ENCODE results near the gene JMJD1C.
A peak's percentile ranks its signal among the peaks of the same experiment; 100 is the strongest.

The JMJD1C gene

DNA sequence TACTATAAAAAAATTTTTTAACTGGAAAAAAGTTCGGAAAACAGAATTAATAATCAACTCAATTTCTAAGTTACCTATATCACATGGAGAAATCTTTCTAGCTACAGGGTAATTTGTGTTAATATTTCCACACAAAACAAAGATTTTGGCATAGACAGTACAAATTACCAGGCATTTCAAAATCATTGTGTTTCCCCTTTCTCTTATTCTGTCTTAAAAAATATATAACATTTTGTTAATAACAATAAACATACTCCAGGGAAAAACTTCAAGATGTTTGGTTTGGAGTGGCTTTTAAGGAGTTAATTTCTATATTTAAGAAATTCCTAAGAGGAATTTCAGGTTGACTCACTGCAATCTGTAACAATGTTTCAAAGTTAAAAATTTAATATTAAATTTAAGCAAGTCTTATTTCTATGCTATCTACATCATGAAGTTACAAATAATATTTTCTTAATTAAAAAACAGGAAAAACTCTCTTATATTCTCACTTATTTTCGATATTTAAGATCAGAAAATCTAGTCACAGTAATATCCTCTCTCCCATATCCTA, 200.0 kb downstream of the JMJD1C start:
- Histone ChIP-seq H3K4me1 (ENCODE audit: control insufficient read depth in 2 of 2, insufficient read depth in 1 of 2, low read depth in 1 of 2, low read length in 2 of 2) (no peaks in the 10 kb centered on the region), H4K91ac (ENCODE audit: low read depth, low read length, poor library complexity) (no peak overlapping the region), H2BK12ac (ENCODE audit: low read length) (no peak overlapping the region), H2BK15ac (ENCODE audit: low read length) (no peak overlapping the region), H3K4me3 (ENCODE audit: low read length in 2 of 2) (peak overlapping the region in 1 of 2 donors; percentile 58), H3K9ac (ENCODE audit: low read depth, low read length, poor library complexity) (no peak overlapping the region), H3K23ac (ENCODE audit: low read depth, low read length, poor library complexity) (no peak overlapping the region), H3K9me3 (replicated peaks in 1 of 2; ENCODE audit: control insufficient read depth in 2 of 2, insufficient read depth in 1 of 2, low read depth in 1 of 2, low read length in 2 of 2) (no peaks in the 10 kb centered on the region), H2BK120ac (ENCODE audit: low read depth, low read length) (no peak overlapping the region), H3K27me3 (ENCODE audit: control insufficient read depth in 3 of 3, insufficient read depth in 3 of 3, low read depth in 1 of 3, low read length in 3 of 3) (no peaks in the 10 kb centered on the region), H3K18ac (ENCODE audit: low read length) (no peak overlapping the region), H2AFZ (ENCODE audit: low read length) (no peak overlapping the region), H4K8ac (ENCODE audit: low read depth, low read length) (no peak overlapping the region), H3K79me1 (ENCODE audit: low read depth, low read length) (peaks cover 2% of the 10 kb centered on the region), H3K36me3 (replicated peaks in 1 of 2; ENCODE audit: control insufficient read depth in 2 of 2, insufficient read depth in 2 of 2, low read length in 2 of 2) (peaks cover 0 to 31% of the 10 kb centered on the region in 2 donors), H3K4me2 (ENCODE audit: insufficient read depth, low read length, poor library complexity, severe bottlenecking) (no peak overlapping the region), H2AK5ac (ENCODE audit: low read depth, low read length) (no peak overlapping the region), H3K14ac (ENCODE audit: low read length) (no peak overlapping the region), H3K4ac (ENCODE audit: low read length) (no peak overlapping the region), H2BK5ac (ENCODE audit: low read length) (no peak overlapping the region), H3K27ac (replicated peaks; ENCODE audit: low read length) (no peak overlapping the region)
- WGBS, 2 donors (ENCODE audit: extremely low coverage in 2 of 2, insufficient read length in 2 of 2, insufficient replicate concordance in 1 of 2) = no CpG with 5 or more reads among the region's 2 CpGs
- DNase-seq (ENCODE audit: low spot score) = no peak

DNA sequence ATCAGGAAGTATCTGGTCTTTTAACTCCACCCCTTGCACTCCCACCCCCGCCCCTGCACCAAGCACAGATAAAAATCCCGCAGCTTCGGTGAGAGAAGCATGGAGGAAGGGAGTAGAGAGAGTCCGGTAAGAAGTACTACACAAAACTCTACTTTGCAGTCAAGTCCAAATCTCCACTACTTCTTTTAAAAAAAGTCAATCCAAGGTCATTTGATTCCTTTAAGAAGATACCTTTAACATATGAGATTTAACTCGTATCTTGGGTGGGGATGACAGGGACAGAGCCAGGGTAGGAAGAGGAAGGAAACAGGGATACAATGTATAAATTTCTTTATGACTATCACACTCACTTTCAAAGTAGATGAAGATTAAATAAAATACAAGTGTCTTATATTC, 200.6 kb downstream of the JMJD1C start:
- no CpG with 5 or more reads among the region's 5 CpGs for WGBS, 2 donors (ENCODE audit: extremely low coverage in 2 of 2, insufficient read length in 2 of 2, insufficient replicate concordance in 1 of 2)
- Histone ChIP-seq H2BK12ac (ENCODE audit: low read length) (no peak overlapping the region), H3K9me3 (replicated peaks in 1 of 2; ENCODE audit: control insufficient read depth in 2 of 2, insufficient read depth in 1 of 2, low read depth in 1 of 2, low read length in 2 of 2) (no peaks in the 10 kb centered on the region), H2BK120ac (ENCODE audit: low read depth, low read length) (no peak overlapping the region), H3K4me2 (ENCODE audit: insufficient read depth, low read length, poor library complexity, severe bottlenecking) (no peak overlapping the region), H4K91ac (ENCODE audit: low read depth, low read length, poor library complexity) (no peak overlapping the region), H3K27ac (replicated peaks; ENCODE audit: low read length) (no peak overlapping the region), H4K8ac (ENCODE audit: low read depth, low read length) (no peak overlapping the region), H3K18ac (ENCODE audit: low read length) (no peak overlapping the region), H3K9ac (ENCODE audit: low read depth, low read length, poor library complexity) (no peak overlapping the region), H3K79me1 (ENCODE audit: low read depth, low read length) (peaks cover 2% of the 10 kb centered on the region), H3K4me1 (ENCODE audit: control insufficient read depth in 2 of 2, insufficient read depth in 1 of 2, low read depth in 1 of 2, low read length in 2 of 2) (no peaks in the 10 kb centered on the region), H2AFZ (ENCODE audit: low read length) (no peak overlapping the region), H2AK5ac (ENCODE audit: low read depth, low read length) (no peak overlapping the region), H3K23ac (ENCODE audit: low read depth, low read length, poor library complexity) (no peak overlapping the region), H3K27me3 (ENCODE audit: control insufficient read depth in 3 of 3, insufficient read depth in 3 of 3, low read depth in 1 of 3, low read length in 3 of 3) (no peaks in the 10 kb centered on the region), H3K4ac (ENCODE audit: low read length) (no peak overlapping the region), H3K4me3 (ENCODE audit: low read length in 2 of 2) (peak overlapping the region in 1 of 2 donors; percentile 58), H2BK5ac (ENCODE audit: low read length) (no peak overlapping the region), H3K14ac (ENCODE audit: low read length) (no peak overlapping the region), H2BK15ac (ENCODE audit: low read length) (no peak overlapping the region), H3K36me3 (replicated peaks in 1 of 2; ENCODE audit: control insufficient read depth in 2 of 2, insufficient read depth in 2 of 2, low read length in 2 of 2) (peaks cover 0 to 35% of the 10 kb centered on the region in 2 donors)
- no peak for DNase-seq (ENCODE audit: low spot score)

DNA sequence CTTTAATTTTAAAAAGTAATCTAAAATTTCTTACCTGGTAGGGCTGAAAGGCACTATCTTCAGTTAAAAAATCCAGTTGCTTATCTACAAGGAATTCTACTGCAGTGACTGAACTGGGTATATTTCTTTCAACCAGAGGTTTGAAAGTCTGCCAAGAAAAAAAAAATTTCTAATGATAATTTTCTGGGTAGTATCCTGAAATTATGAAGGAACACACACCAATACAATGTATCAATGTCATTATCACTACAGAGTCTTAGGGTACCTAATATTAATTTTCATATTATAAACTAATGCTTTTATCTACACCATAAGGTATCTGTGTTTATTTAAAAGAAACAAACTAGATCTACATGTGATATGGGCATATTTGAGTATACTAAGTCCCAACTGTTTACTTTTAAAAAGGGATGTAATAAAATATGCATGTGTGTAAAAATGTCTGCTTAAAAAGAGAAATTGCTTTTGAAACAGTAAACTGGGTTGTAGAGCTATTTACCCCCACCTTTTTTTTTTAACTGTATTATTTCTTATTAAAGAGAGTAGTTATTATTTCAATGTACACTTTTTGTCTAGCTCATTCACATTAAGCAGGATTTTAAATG, 201.1 kb downstream of the JMJD1C start:
- no peak overlapping the region for H2AK5ac ChIP-seq (ENCODE audit: low read depth, low read length)
- H4K91ac ChIP-seq (ENCODE audit: low read depth, low read length, poor library complexity) = no peak overlapping the region
- no peak overlapping the region for H3K4me2 ChIP-seq (ENCODE audit: insufficient read depth, low read length, poor library complexity, severe bottlenecking)
- H3K14ac ChIP-seq (ENCODE audit: low read length) = no peak overlapping the region
- H3K9ac ChIP-seq (ENCODE audit: low read depth, low read length, poor library complexity) = no peak overlapping the region
- no peak overlapping the region for H2BK12ac ChIP-seq (ENCODE audit: low read length)
- no peak overlapping the region for H3K4ac ChIP-seq (ENCODE audit: low read length)
- no peak overlapping the region for H2AFZ ChIP-seq (ENCODE audit: low read length)
- no peaks in the 10 kb centered on the region for H3K9me3 ChIP-seq (replicated peaks in 1 of 2; ENCODE audit: control insufficient read depth in 2 of 2, insufficient read depth in 1 of 2, low read depth in 1 of 2, low read length in 2 of 2)
- peaks cover 2% of the 10 kb centered on the region for H3K79me1 ChIP-seq (ENCODE audit: low read depth, low read length)
- H2BK5ac ChIP-seq (ENCODE audit: low read length) = no peak overlapping the region
- no peak overlapping the region for H3K18ac ChIP-seq (ENCODE audit: low read length)
- H2BK120ac ChIP-seq (ENCODE audit: low read depth, low read length) = no peak overlapping the region
- no peaks in the 10 kb centered on the region for H3K27me3 ChIP-seq (ENCODE audit: control insufficient read depth in 3 of 3, insufficient read depth in 3 of 3, low read depth in 1 of 3, low read length in 3 of 3)
- H3K27ac ChIP-seq (replicated peaks; ENCODE audit: low read length) = no peak overlapping the region
- H3K23ac ChIP-seq (ENCODE audit: low read depth, low read length, poor library complexity) = no peak overlapping the region
- H4K8ac ChIP-seq (ENCODE audit: low read depth, low read length) = no peak overlapping the region
- H2BK15ac ChIP-seq (ENCODE audit: low read length) = no peak overlapping the region
- DNase-seq (ENCODE audit: low spot score) = no peak
- H3K36me3 ChIP-seq (replicated peaks in 1 of 2; ENCODE audit: control insufficient read depth in 2 of 2, insufficient read depth in 2 of 2, low read length in 2 of 2) = peaks cover 0 to 40% of the 10 kb centered on the region in 2 donors
- H3K4me3 ChIP-seq (ENCODE audit: low read length in 2 of 2) = peak overlapping the region in 1 of 2 donors; percentile 58
- H3K4me1 ChIP-seq (ENCODE audit: control insufficient read depth in 2 of 2, insufficient read depth in 1 of 2, low read depth in 1 of 2, low read length in 2 of 2) = no peaks in the 10 kb centered on the region

DNA sequence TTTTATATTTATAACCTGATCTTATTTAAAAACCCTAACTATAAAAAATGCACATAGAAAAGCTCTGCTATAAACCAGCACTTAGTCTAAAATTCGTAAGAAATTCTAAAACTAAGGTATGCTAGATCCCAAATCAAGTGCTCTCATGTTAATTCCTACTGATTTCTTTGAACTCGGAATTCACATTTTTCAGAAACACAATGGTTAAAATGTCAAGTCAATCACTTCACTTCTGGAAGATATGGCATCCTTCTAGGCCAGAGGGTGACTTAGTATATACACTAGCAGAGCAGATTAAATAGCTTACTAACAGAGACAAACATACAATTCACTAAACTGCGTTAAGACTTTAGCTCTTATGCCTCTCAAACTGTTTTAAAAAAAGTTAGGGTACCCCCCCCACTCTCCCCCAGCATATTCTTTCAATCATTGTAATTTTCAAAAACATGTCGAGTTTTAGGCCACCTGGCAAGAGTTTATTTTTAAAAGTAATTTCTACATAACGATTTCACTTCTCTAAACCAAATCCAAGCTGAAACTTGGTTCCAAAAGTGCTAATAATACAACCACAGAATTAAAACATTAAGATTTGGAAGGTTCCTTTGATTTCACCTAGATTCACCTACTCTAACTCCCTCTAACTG, 203.2 kb downstream of the JMJD1C start:
- Histone ChIP-seq H3K27me3 (ENCODE audit: control insufficient read depth in 3 of 3, insufficient read depth in 3 of 3, low read depth in 1 of 3, low read length in 3 of 3) (no peaks in the 10 kb centered on the region), H4K8ac (ENCODE audit: low read depth, low read length) (no peak overlapping the region), H2AFZ (ENCODE audit: low read length) (no peak overlapping the region), H2AK5ac (ENCODE audit: low read depth, low read length) (no peak overlapping the region), H3K79me1 (ENCODE audit: low read depth, low read length) (peaks cover 2% of the 10 kb centered on the region), H3K18ac (ENCODE audit: low read length) (no peak overlapping the region), H3K4ac (ENCODE audit: low read length) (no peak overlapping the region), H3K14ac (ENCODE audit: low read length) (no peak overlapping the region), H3K9me3 (replicated peaks in 1 of 2; ENCODE audit: control insufficient read depth in 2 of 2, insufficient read depth in 1 of 2, low read depth in 1 of 2, low read length in 2 of 2) (no peaks in the 10 kb centered on the region), H2BK15ac (ENCODE audit: low read length) (no peak overlapping the region), H3K27ac (replicated peaks; ENCODE audit: low read length) (no peak overlapping the region), H3K4me2 (ENCODE audit: insufficient read depth, low read length, poor library complexity, severe bottlenecking) (no peak overlapping the region), H2BK120ac (ENCODE audit: low read depth, low read length) (no peak overlapping the region), H3K23ac (ENCODE audit: low read depth, low read length, poor library complexity) (no peak overlapping the region), H2BK5ac (ENCODE audit: low read length) (no peak overlapping the region), H3K36me3 (replicated peaks in 1 of 2; ENCODE audit: control insufficient read depth in 2 of 2, insufficient read depth in 2 of 2, low read length in 2 of 2) (peaks cover 0 to 62% of the 10 kb centered on the region in 2 donors), H2BK12ac (ENCODE audit: low read length) (no peak overlapping the region), H3K4me3 (ENCODE audit: low read length in 2 of 2) (no peak overlapping the region), H3K9ac (ENCODE audit: low read depth, low read length, poor library complexity) (no peak overlapping the region), H4K91ac (ENCODE audit: low read depth, low read length, poor library complexity) (no peak overlapping the region), H3K4me1 (ENCODE audit: control insufficient read depth in 2 of 2, insufficient read depth in 1 of 2, low read depth in 1 of 2, low read length in 2 of 2) (no peaks in the 10 kb centered on the region)
- WGBS, 2 donors (ENCODE audit: extremely low coverage in 2 of 2, insufficient read length in 2 of 2, insufficient replicate concordance in 1 of 2) = no CpG with 5 or more reads among the region's 5 CpGs
- no peak for DNase-seq (ENCODE audit: low spot score)

All from neuronal stem cell (in vitro differentiated cells).